HUES48 (cell line): Measurements from ENCODE around the gene FREM3.
"Not testable (repeated sequence)": the region's sequence is repeated elsewhere in the genome, so short reads cannot be mapped to it uniquely, and the experiment has no call there.

Experiments
- H3K27ac ChIP-seq: one replicate; pipeline ENCODE4 v1.7.0; 2013; ENCODE audit warnings: low read depth, low read length, inconsistent platforms
- H3K27me3 ChIP-seq: 2 replicates; pipeline ENCODE4 v1.6.1; 2013; ENCODE audit warnings: mild to moderate bottlenecking, low read length; ENCODE audit not compliant: control insufficient read depth, insufficient read depth
- H3K36me3 ChIP-seq: 2 replicates; pipeline ENCODE4 v1.6.1; 2013; ENCODE audit warnings: low read length; ENCODE audit not compliant: control insufficient read depth, insufficient read depth
- H3K4me1 ChIP-seq: 2 replicates; pipeline ENCODE4 v1.6.1; 2013; ENCODE audit warnings: mild to moderate bottlenecking, low read length; ENCODE audit not compliant: control insufficient read depth, insufficient read depth
- H3K4me3 ChIP-seq: 2 replicates; pipeline ENCODE4 v1.5.1; 2013; ENCODE audit warnings: mild to moderate bottlenecking, low read depth, low read length
- H3K9ac ChIP-seq: 2 replicates; pipeline ENCODE4 v1.6.1; 2013; ENCODE audit warnings: mild to moderate bottlenecking, low read depth, low read length, moderate library complexity
- H3K9me3 ChIP-seq: 2 replicates; pipeline ENCODE4 v1.6.1; 2013; ENCODE audit warnings: low read length; ENCODE audit not compliant: control insufficient read depth, insufficient read depth

FREM3 gene

GRCh38 chr4:143700416-143701352, at the start of gene FREM3:
Gene FREM3, minus strand, starts transcription at chr4:143700675. Its CDS starts 0 bp downstream, at chr4:143700675.
- Histone ChIP-seq H3K4me3 (peak within 1 kb of the TSS; percentile 63), H3K9ac (no peak within 1 kb of the TSS), H3K4me1 (no peaks in the 10 kb centered on the region), H3K36me3 (no peaks in the 10 kb centered on the region), H3K9me3 (no peaks in the 10 kb centered on the region), H3K27ac (no peak within 1 kb of the TSS), H3K27me3 (peaks cover 72% of the 10 kb centered on the region)

GRCh38 chr4:143745874-143746273, 45.4 kb upstream of the FREM3 start:
- H3K9ac ChIP-seq: no peak overlapping the region
- no peak overlapping the region for H3K4me3 ChIP-seq
- H3K27me3 ChIP-seq: no peaks in the 10 kb centered on the region
- H3K36me3 ChIP-seq: no peaks in the 10 kb centered on the region
- no peak overlapping the region for H3K27ac ChIP-seq
- H3K4me1 ChIP-seq: peaks cover 15% of the 10 kb centered on the region
- H3K9me3 ChIP-seq: no peaks in the 10 kb centered on the region

- no peaks in the 10 kb centered on the region for H3K9me3 ChIP-seq
- H3K4me3 ChIP-seq: no peak overlapping the region
- peaks cover 1% of the 10 kb centered on the region; the same call in 1 of the 2 replicates for H3K4me1 ChIP-seq
These were observed 43.1 kb upstream of the FREM3 start for GRCh38 chr4:143743591-143743990.

GRCh38 chr4:143742834-143743233, 42.4 kb upstream of the FREM3 start:
- Histone ChIP-seq H3K36me3 (no peaks in the 10 kb centered on the region), H3K9me3 (no peaks in the 10 kb centered on the region), H3K9ac (no peak overlapping the region), H3K27me3 (no peaks in the 10 kb centered on the region), H3K4me3 (no peak overlapping the region), H3K27ac (no peak overlapping the region), H3K4me1 (no peaks in the 10 kb centered on the region)

More at GRCh38 chr4:143743591-143743990, 43.1 kb upstream of the FREM3 start:
- Histone ChIP-seq H3K36me3 (no peaks in the 10 kb centered on the region), H3K9ac (no peak overlapping the region), H3K27me3 (no peaks in the 10 kb centered on the region), H3K27ac (no peak overlapping the region)

GRCh38 chr4:143736861-143737260, 36.4 kb upstream of the FREM3 start:
- H3K27ac ChIP-seq: no peak overlapping the region
- no peaks in the 10 kb centered on the region for H3K4me1 ChIP-seq

GRCh38 chr4:143736061-143736460, 35.6 kb upstream of the FREM3 start:
- not testable (repeated sequence) for H3K36me3 ChIP-seq, H3K9ac ChIP-seq, H3K4me1 ChIP-seq, H3K4me3 ChIP-seq, H3K27ac ChIP-seq, H3K9me3 ChIP-seq, H3K27me3 ChIP-seq

More at GRCh38 chr4:143736861-143737260, 36.4 kb upstream of the FREM3 start:
- Histone ChIP-seq H3K4me3 (no peak overlapping the region), H3K9me3 (no peaks in the 10 kb centered on the region), H3K27me3 (no peaks in the 10 kb centered on the region), H3K36me3 (no peaks in the 10 kb centered on the region), H3K9ac (no peak overlapping the region)

GRCh38 chr4:143728166-143728565, 27.7 kb upstream of the FREM3 start:
- H3K4me1 ChIP-seq: no peaks in the 10 kb centered on the region
- no peak overlapping the region for H3K27ac ChIP-seq
- no peaks in the 10 kb centered on the region for H3K27me3 ChIP-seq
- no peak overlapping the region for H3K9ac ChIP-seq
- no peaks in the 10 kb centered on the region for H3K9me3 ChIP-seq
- no peaks in the 10 kb centered on the region for H3K36me3 ChIP-seq
- no peak overlapping the region for H3K4me3 ChIP-seq

GRCh38 chr4:143726714-143727113, 26.2 kb upstream of the FREM3 start:
- Histone ChIP-seq H3K4me3 (no peak overlapping the region), H3K36me3 (no peaks in the 10 kb centered on the region), H3K9me3 (no peaks in the 10 kb centered on the region), H3K27me3 (no peaks in the 10 kb centered on the region), H3K9ac (no peak overlapping the region), H3K4me1 (no peaks in the 10 kb centered on the region), H3K27ac (no peak overlapping the region)

- Histone ChIP-seq H3K9me3 (no peaks in the 10 kb centered on the region), H3K4me3 (no peak overlapping the region), H3K27ac (no peak overlapping the region)
These were observed 20.8 kb upstream of the FREM3 start for GRCh38 chr4:143721317-143721716.

GRCh38 chr4:143718748-143719147, 18.3 kb upstream of the FREM3 start:
- not testable (repeated sequence) for H3K9me3 ChIP-seq, H3K9ac ChIP-seq, H3K27ac ChIP-seq, H3K27me3 ChIP-seq, H3K4me3 ChIP-seq, H3K36me3 ChIP-seq
- H3K4me1 ChIP-seq: peaks cover 16% of the 10 kb centered on the region

More at GRCh38 chr4:143721317-143721716, 20.8 kb upstream of the FREM3 start:
- H3K27me3 ChIP-seq: no peaks in the 10 kb centered on the region
- H3K4me1 ChIP-seq: no peaks in the 10 kb centered on the region
- no peaks in the 10 kb centered on the region for H3K36me3 ChIP-seq
- no peak overlapping the region for H3K9ac ChIP-seq

- Histone ChIP-seq H3K4me3 (peak overlapping the region; percentile 24; the same call in 1 of the 2 replicates), H3K9ac (no peak overlapping the region), H3K9me3 (no peaks in the 10 kb centered on the region), H3K4me1 (peaks cover 42% of the 10 kb centered on the region), H3K27ac (peak overlapping the region; percentile 76), H3K36me3 (no peaks in the 10 kb centered on the region), H3K27me3 (no peaks in the 10 kb centered on the region)
These were observed 13.6 kb upstream of the FREM3 start for GRCh38 chr4:143713955-143714625.
